HUES6 (cell line): ENCODE results near the gene TOMM34.
A peak's percentile ranks its signal among the peaks of the same experiment; 100 is the strongest.

ENCODE experiments used
- H3K27ac ChIP-seq: 2 replicates; pipeline ENCODE4 v1.7.0; 2013; ENCODE audit warnings: low read depth, mild to moderate bottlenecking, low read length, inconsistent platforms
- H3K27me3 ChIP-seq: 2 replicates; pipeline ENCODE4 v1.6.1; 2013; ENCODE audit warnings: low read length; ENCODE audit not compliant: control insufficient read depth, insufficient read depth
- H3K36me3 ChIP-seq: 2 replicates; pipeline ENCODE4 v1.6.1; 2013; ENCODE audit warnings: low read length; ENCODE audit not compliant: control insufficient read depth, insufficient read depth
- H3K4me1 ChIP-seq: 2 replicates; pipeline ENCODE4 v1.6.1; 2013; ENCODE audit warnings: low read length; ENCODE audit not compliant: control insufficient read depth, insufficient read depth
- H3K4me3 ChIP-seq: 2 replicates; pipeline ENCODE4 v1.5.1; 2013; ENCODE audit warnings: low read depth, low read length
- H3K9ac ChIP-seq: one replicate; pipeline ENCODE4 v1.6.1; 2013; ENCODE audit warnings: mild to moderate bottlenecking, low read length
- H3K9me3 ChIP-seq: 2 replicates; pipeline ENCODE4 v1.6.1; 2013; ENCODE audit warnings: low read depth, low read length; ENCODE audit not compliant: control insufficient read depth, insufficient read depth

Gene TOMM34, protein sequence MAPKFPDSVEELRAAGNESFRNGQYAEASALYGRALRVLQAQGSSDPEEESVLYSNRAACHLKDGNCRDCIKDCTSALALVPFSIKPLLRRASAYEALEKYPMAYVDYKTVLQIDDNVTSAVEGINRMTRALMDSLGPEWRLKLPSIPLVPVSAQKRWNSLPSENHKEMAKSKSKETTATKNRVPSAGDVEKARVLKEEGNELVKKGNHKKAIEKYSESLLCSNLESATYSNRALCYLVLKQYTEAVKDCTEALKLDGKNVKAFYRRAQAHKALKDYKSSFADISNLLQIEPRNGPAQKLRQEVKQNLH

DNA sequence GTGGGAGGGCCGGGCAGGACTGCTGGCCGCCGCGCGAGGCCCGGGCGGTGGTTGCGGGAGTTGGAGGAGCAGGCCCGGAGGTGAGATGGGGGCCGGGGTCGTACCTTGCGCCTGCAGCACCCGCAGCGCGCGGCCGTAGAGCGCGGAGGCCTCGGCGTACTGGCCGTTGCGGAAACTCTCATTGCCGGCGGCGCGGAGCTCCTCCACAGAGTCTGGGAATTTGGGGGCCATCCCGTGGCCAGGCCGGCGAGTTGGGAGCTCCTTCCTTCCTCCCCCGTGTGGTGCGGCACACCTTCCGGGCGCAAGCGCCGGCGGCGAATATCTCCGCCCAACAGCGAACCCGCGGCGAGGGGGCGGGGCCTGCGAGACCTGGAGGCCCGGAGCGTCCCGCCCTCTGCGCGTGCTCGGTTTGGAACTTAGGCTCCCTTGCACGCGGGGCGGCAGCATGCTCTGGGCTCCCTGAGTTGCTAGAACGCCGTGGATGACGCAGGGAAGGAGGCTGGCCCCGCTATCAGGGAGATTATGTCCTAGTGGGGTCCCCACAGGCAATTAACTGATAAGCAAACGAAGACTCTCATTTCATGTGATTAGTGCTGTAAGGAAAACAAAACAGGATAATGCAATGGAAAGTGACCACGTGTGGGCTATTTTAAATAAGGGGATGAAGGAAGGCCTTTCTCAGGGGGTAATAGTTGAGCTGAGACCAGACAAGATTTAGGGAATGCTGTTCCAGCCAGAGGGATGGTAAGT lies at the start of gene TOMM34:
TSS of gene TOMM34 (minus strand) at position 295 of the 750 bp plus-strand sequence. CDS start at position 231, 64 bp downstream.
- H3K9ac ChIP-seq = peak within 1 kb of the TSS; percentile 79
- peak within 1 kb of the TSS; percentile 93 for H3K4me3 ChIP-seq
- H3K27me3 ChIP-seq = peaks cover 20% of the 10 kb centered on the region; the same call in 1 of the 2 replicates
- peaks cover 25% of the 10 kb centered on the region for H3K4me1 ChIP-seq
- no peak within 1 kb of the TSS for H3K27ac ChIP-seq
- no peaks in the 10 kb centered on the region for H3K9me3 ChIP-seq
- peaks cover 13% of the 10 kb centered on the region for H3K36me3 ChIP-seq

GRCh38 chr20:45008521-45009049 lies 48.4 kb upstream of the TOMM34 start:
- Histone ChIP-seq H3K4me1 (no peaks in the 10 kb centered on the region), H3K36me3 (peaks cover 4% of the 10 kb centered on the region), H3K9me3 (no peaks in the 10 kb centered on the region), H3K27ac (no peak overlapping the region), H3K4me3 (no peak overlapping the region), H3K9ac (no peak overlapping the region), H3K27me3 (no peaks in the 10 kb centered on the region)

GRCh38 chr20:44997668-44998067 lies 37.5 kb upstream of the TOMM34 start:
- Histone ChIP-seq H3K4me1 (peaks cover 6% of the 10 kb centered on the region), H3K27ac (no peak overlapping the region), H3K36me3 (peaks cover 67% of the 10 kb centered on the region), H3K9me3 (no peaks in the 10 kb centered on the region), H3K27me3 (no peaks in the 10 kb centered on the region), H3K4me3 (no peak overlapping the region), H3K9ac (no peak overlapping the region)

DNA sequence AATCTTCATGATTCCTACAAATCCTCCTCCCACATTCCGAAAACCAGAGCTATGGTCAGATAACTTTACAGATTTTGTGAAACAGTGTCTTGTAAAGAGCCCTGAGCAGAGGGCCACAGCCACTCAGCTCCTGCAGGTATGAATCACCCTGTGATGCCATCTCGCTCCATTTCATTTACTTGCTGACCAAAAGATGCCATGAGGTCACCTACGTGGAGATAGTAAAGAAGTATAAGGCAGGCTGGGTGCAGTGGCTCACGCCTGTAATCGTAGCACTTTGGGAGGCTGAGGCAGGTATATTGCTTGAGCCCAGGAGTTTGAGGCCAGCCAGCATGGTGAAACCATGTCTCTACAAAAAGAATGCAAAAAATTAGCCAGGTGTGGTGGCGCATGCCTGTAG lies 37.0 kb upstream of the TOMM34 start:
- Histone ChIP-seq H3K9ac (no peak overlapping the region), H3K27ac (no peak overlapping the region), H3K4me3 (no peak overlapping the region), H3K27me3 (no peaks in the 10 kb centered on the region), H3K9me3 (no peaks in the 10 kb centered on the region), H3K4me1 (peaks cover 9% of the 10 kb centered on the region), H3K36me3 (peaks cover 63% of the 10 kb centered on the region)

- H3K27ac ChIP-seq = peak overlapping the region; percentile 58; the same call in 1 of the 2 replicates
- H3K4me1 ChIP-seq = peaks cover 20% of the 10 kb centered on the region
- H3K36me3 ChIP-seq = peaks cover 37% of the 10 kb centered on the region
- H3K4me3 ChIP-seq = no peak overlapping the region
- H3K27me3 ChIP-seq = no peaks in the 10 kb centered on the region
- H3K9ac ChIP-seq = no peak overlapping the region
- no peaks in the 10 kb centered on the region for H3K9me3 ChIP-seq
These were observed 33.1 kb upstream of the TOMM34 start for GRCh38 chr20:44993343-44993742.

- H3K36me3 ChIP-seq = peaks cover 29% of the 10 kb centered on the region
- H3K9me3 ChIP-seq = no peaks in the 10 kb centered on the region
- H3K4me3 ChIP-seq = no peak overlapping the region
- H3K4me1 ChIP-seq = peaks cover 20% of the 10 kb centered on the region
- H3K27me3 ChIP-seq = no peaks in the 10 kb centered on the region
- no peak overlapping the region for H3K27ac ChIP-seq
- no peak overlapping the region for H3K9ac ChIP-seq
These were observed 30.8 kb upstream of the TOMM34 start for GRCh38 chr20:44990957-44991356.

- Histone ChIP-seq H3K27me3 (no peaks in the 10 kb centered on the region), H3K27ac (no peak overlapping the region), H3K4me3 (no peak overlapping the region), H3K9ac (no peak overlapping the region), H3K4me1 (peaks cover 20% of the 10 kb centered on the region), H3K36me3 (peaks cover 28% of the 10 kb centered on the region), H3K9me3 (no peaks in the 10 kb centered on the region)
These were observed 30.2 kb upstream of the TOMM34 start for GRCh38 chr20:44990425-44990824.

DNA sequence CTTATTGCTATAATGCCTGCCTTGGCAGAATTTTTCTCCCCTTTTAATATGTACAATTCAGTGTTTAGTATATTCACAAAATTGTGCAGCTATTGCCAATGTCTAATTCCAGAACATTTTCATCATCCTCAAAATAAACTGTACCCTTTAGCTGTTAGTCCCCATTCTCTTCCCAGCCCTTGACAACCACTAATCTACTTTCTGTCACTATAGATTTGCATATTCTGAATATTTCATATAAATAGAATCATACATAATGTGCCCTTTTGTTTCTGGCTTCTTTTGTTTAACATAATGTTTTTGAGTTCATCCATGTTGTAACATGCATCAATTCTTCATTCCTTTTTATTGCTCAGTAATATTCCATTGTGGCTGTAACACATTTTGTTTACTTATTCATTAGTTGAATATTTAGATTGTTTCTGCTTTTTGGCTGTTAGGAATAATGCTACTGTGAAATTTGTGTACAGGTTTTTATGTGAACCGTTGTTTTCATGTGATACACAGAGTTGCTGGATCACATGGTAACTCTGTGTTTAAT lies 28.5 kb upstream of the TOMM34 start:
- Histone ChIP-seq H3K36me3 (peaks cover 34% of the 10 kb centered on the region), H3K27me3 (no peaks in the 10 kb centered on the region), H3K9me3 (no peaks in the 10 kb centered on the region), H3K9ac (no peak overlapping the region), H3K4me3 (no peak overlapping the region), H3K27ac (no peak overlapping the region), H3K4me1 (peaks cover 20% of the 10 kb centered on the region)

DNA sequence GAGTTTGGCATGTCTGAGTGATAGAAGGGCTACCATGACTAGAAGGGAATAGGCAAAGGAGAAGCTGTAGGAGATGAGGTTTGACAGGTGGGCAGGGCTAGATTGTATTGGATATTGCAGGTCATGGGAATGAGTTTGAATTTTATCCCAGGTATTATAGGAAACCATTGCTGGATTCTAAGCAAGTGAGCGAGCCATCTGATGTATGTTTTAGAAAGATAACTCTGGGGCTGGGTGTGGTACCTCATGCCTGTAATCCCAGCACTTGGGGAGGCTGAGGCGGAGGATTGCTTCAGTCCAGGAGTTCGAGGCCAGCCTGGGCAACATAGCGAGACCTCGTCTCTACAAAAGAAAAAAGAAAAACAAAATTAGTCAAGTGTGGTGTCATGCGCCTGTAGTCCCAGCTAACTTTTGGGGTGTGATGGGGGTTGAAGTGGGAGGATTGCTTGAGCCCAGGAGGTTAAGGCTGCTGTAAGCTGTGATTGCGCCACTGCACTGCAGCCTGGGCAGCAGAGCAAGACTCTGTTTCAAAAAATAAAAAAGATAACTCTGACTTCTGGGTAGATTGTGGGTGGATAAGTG lies 23.0 kb upstream of the TOMM34 start:
- peaks cover 76% of the 10 kb centered on the region for H3K36me3 ChIP-seq
- H3K9me3 ChIP-seq = no peaks in the 10 kb centered on the region
- H3K4me1 ChIP-seq = no peaks in the 10 kb centered on the region
- no peak overlapping the region for H3K27ac ChIP-seq
- H3K9ac ChIP-seq = no peak overlapping the region
- no peak overlapping the region for H3K4me3 ChIP-seq
- H3K27me3 ChIP-seq = no peaks in the 10 kb centered on the region

GRCh38 chr20:44981736-44982406 lies 21.7 kb upstream of the TOMM34 start:
- Histone ChIP-seq H3K27me3 (no peaks in the 10 kb centered on the region), H3K36me3 (peaks cover 80% of the 10 kb centered on the region), H3K27ac (no peak overlapping the region), H3K4me1 (no peaks in the 10 kb centered on the region), H3K9me3 (no peaks in the 10 kb centered on the region), H3K9ac (no peak overlapping the region), H3K4me3 (no peak overlapping the region)
